Measurements from ENCODE around the gene POR. TPM values are rescaled to one million over a fixed set of nuclear protein-coding genes. Genes with fewer than 3 reads are reported as not detected.
A peak's percentile ranks its signal among the peaks of the same experiment; 100 is the strongest.

Gene POR
- total and polyA plus RNA-seq, 2 of the 13 experiments (the other 11 are each of a cell fraction or from before 2014, with no cell fraction given), result 145 to 266 TPM

DNA sequence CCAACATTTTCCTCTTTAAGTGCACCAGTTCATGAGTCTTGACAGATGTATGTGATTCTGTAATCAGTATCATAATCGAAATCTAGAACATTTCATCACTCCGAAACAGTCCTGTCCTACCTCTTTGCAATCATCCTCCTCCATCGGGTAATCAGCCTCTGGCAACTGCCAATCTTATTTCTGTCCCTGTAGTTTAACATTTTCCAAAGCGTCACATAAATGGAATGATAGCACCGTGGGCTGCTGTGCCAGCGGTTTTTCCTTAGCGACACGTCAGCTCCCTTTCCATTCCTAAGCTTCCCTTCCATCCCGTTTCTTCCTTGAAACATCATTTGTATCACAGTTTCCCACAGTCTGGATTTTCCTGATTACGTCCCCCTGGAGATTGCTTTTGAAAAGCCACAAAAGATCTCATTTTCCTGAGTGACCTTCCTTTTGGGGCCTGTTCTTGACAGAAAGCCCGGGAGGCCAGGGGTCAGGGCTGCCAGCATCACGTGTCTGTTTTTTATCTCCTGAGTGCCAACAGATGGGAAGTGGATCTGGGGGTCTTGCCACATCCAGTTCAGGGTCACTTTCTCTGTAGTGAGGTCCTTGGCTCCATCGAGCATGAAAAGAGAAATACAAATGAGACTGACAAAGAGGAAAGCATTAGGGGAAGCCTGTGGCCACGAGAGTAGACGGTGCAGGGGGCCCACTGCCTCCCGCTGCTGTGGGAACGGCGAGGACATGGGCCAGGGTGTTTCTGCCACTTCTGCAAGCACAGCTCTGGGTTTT lies 47.8 kb downstream of the POR start (continued):
- TF ChIP-seq ZBTB3 (CRISPR knock-in tag; IDR thresholded peaks at IDR 0.05; ENCODE audit: borderline replicate concordance, low read depth), result 0 out of 2 replicates have a peak, but pooled peaks have one; percentile 80
- no peak for TF ChIP-seq ZNF136 (CRISPR knock-in tag; IDR thresholded peaks at IDR 0.05; ENCODE audit: low read depth)
- no peak for TF ChIP-seq ZNF7 (CRISPR knock-in tag; IDR thresholded peaks at IDR 0.05)
- TF ChIP-seq BCL6 (CRISPR knock-in tag; IDR thresholded peaks at IDR 0.05), result peak; percentile 70; the same call in 1 of the 2 replicates
- TF ChIP-seq CENPX (CRISPR knock-in tag; IDR thresholded peaks at IDR 0.05), result no peak
- TF ChIP-seq KMT2B (CRISPR knock-in tag; IDR thresholded peaks at IDR 0.05), result no peak
- TF ChIP-seq, protein P1, sequence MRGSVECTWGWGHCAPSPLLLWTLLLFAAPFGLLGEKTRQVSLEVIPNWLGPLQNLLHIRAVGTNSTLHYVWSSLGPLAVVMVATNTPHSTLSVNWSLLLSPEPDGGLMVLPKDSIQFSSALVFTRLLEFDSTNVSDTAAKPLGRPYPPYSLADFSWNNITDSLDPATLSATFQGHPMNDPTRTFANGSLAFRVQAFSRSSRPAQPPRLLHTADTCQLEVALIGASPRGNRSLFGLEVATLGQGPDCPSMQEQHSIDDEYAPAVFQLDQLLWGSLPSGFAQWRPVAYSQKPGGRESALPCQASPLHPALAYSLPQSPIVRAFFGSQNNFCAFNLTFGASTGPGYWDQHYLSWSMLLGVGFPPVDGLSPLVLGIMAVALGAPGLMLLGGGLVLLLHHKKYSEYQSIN (CRISPR knock-in tag; IDR thresholded peaks at IDR 0.05; ENCODE audit: borderline replicate concordance), result no peak
- TF ChIP-seq ZBTB1 (CRISPR knock-in tag; IDR thresholded peaks at IDR 0.05; ENCODE audit: borderline replicate concordance), result no peak
- TF ChIP-seq, protein P2, sequence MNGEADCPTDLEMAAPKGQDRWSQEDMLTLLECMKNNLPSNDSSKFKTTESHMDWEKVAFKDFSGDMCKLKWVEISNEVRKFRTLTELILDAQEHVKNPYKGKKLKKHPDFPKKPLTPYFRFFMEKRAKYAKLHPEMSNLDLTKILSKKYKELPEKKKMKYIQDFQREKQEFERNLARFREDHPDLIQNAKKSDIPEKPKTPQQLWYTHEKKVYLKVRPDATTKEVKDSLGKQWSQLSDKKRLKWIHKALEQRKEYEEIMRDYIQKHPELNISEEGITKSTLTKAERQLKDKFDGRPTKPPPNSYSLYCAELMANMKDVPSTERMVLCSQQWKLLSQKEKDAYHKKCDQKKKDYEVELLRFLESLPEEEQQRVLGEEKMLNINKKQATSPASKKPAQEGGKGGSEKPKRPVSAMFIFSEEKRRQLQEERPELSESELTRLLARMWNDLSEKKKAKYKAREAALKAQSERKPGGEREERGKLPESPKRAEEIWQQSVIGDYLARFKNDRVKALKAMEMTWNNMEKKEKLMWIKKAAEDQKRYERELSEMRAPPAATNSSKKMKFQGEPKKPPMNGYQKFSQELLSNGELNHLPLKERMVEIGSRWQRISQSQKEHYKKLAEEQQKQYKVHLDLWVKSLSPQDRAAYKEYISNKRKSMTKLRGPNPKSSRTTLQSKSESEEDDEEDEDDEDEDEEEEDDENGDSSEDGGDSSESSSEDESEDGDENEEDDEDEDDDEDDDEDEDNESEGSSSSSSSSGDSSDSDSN (CRISPR knock-in tag; IDR thresholded peaks at IDR 0.05), result 0 out of 2 replicates have a peak, but pooled peaks have one; percentile 40
- no peak for TF ChIP-seq RAD21 (CRISPR knock-in tag; IDR thresholded peaks at IDR 0.05)
- no peak for TF ChIP-seq CCAR2 (optimal IDR thresholded peaks at IDR 0.05; ENCODE audit: low read depth, low read length)
- no peak for TF ChIP-seq RFXAP (CRISPR knock-in tag; IDR thresholded peaks at IDR 0.05; ENCODE audit: borderline replicate concordance)
- TF ChIP-seq ZNF800 (CRISPR knock-in tag; IDR thresholded peaks at IDR 0.05), result no peak
- no peak for TF ChIP-seq NRL (CRISPR knock-in tag; IDR thresholded peaks at IDR 0.05; ENCODE audit: borderline replicate concordance)
- TF ChIP-seq, protein P3, sequence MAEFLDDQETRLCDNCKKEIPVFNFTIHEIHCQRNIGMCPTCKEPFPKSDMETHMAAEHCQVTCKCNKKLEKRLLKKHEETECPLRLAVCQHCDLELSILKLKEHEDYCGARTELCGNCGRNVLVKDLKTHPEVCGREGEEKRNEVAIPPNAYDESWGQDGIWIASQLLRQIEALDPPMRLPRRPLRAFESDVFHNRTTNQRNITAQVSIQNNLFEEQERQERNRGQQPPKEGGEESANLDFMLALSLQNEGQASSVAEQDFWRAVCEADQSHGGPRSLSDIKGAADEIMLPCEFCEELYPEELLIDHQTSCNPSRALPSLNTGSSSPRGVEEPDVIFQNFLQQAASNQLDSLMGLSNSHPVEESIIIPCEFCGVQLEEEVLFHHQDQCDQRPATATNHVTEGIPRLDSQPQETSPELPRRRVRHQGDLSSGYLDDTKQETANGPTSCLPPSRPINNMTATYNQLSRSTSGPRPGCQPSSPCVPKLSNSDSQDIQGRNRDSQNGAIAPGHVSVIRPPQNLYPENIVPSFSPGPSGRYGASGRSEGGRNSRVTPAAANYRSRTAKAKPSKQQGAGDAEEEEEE (CRISPR knock-in tag; IDR thresholded peaks at IDR 0.05; ENCODE audit: borderline replicate concordance), result no peak
- TF ChIP-seq SIN3A (IDR thresholded peaks at IDR 0.05; ENCODE audit: borderline replicate concordance, low read depth, low read length), result no peak
- TF ChIP-seq ZNF33A (CRISPR knock-in tag; IDR thresholded peaks at IDR 0.05; ENCODE audit: borderline replicate concordance), result no peak
- no peak for TF ChIP-seq CREB3 (CRISPR knock-in tag; IDR thresholded peaks at IDR 0.05)
